GM18502 (cell line): ENCODE measurements around the gene IFRD2.
"Not testable (repeated sequence)": the region's sequence is repeated elsewhere in the genome, so short reads cannot be mapped to it uniquely, and the experiment has no call there.

Experiments
- ATAC-seq: cut with Tn5 transposase; IDR thresholded peaks from one replicate; pipeline ENCODE4 v1.9.1; 2021; ENCODE audit warnings: mild to moderate bottlenecking; ENCODE audit not compliant: unreplicated experiment, poor library complexity

Gene IFRD2

GRCh38 chr3:50325113-50325480 is 32.9 kb upstream of the IFRD2 start:
- no peak for ATAC-seq

- ATAC-seq, result no peak
Observed at GRCh38 chr3:50324351-50325112, 32.3 kb upstream of the IFRD2 start.

GRCh38 chr3:50323614-50324199 is 31.5 kb upstream of the IFRD2 start:
- no peak for ATAC-seq

GRCh38 chr3:50323092-50323600 is 30.9 kb upstream of the IFRD2 start:
- no peak for ATAC-seq

GRCh38 chr3:50322386-50323091 is 30.3 kb upstream of the IFRD2 start, which contains the start of gene HYAL2:
Gene HYAL2 (minus strand): TSS chr3:50322745. CDS start chr3:50320489, 2,256 bp downstream.
- no peak for ATAC-seq

- no peak for ATAC-seq
Observed at GRCh38 chr3:50322115-50322385, 29.8 kb upstream of the IFRD2 start.

- ATAC-seq, result peak; percentile 79
Observed at GRCh38 chr3:50321336-50322114, 29.3 kb upstream of the IFRD2 start.

GRCh38 chr3:50320853-50321335 is 28.7 kb upstream of the IFRD2 start:
- ATAC-seq, result peak; percentile 61

GRCh38 chr3:50319894-50320625 is 27.8 kb upstream of the IFRD2 start:
- no peak for ATAC-seq

GRCh38 chr3:50319181-50319893 is 27.1 kb upstream of the IFRD2 start:
- no peak for ATAC-seq

GRCh38 chr3:50318615-50319014 is 26.4 kb upstream of the IFRD2 start:
- ATAC-seq, result no peak

GRCh38 chr3:50318163-50318562 is 25.9 kb upstream of the IFRD2 start:
- no peak for ATAC-seq

GRCh38 chr3:50317300-50317699 is 25.1 kb upstream of the IFRD2 start:
- no peak for ATAC-seq

- no peak for ATAC-seq
Observed at GRCh38 chr3:50316657-50317242, 24.5 kb upstream of the IFRD2 start.

- no peak for ATAC-seq
Observed at GRCh38 chr3:50314816-50315215, 22.6 kb upstream of the IFRD2 start.

- ATAC-seq, result no peak
Observed at GRCh38 chr3:50314342-50314741, 22.1 kb upstream of the IFRD2 start.

- ATAC-seq, result not testable (repeated sequence)
Observed at GRCh38 chr3:50312041-50312440, 19.8 kb upstream of the IFRD2 start.

GRCh38 chr3:50304601-50305000 is 12.4 kb upstream of the IFRD2 start:
- ATAC-seq, result no peak
